OCI-LY7 (cell line): ENCODE measurements around the gene TSPAN17.

Experiments
- CTCF ChIP-seq: fragments of 200-600 bp; sonication (generic); conservative IDR thresholded peaks from 2 replicates; pipeline ENCODE4 v1.5.1; 2014; ENCODE audit warnings: mild to moderate bottlenecking, antibody characterized with exemption, low read length, moderate library complexity, mixed read lengths
- EZH2phosphoT487 ChIP-seq: fragments of 200-600 bp; sonication (generic); IDR thresholded peaks from 2 replicates; pipeline ENCODE4 v1.6.1; 2018; ENCODE audit warnings: low read depth, borderline replicate concordance, mild to moderate bottlenecking, mixed run types, antibody characterized with exemption, low read length, moderate library complexity, mixed read lengths

DNA sequence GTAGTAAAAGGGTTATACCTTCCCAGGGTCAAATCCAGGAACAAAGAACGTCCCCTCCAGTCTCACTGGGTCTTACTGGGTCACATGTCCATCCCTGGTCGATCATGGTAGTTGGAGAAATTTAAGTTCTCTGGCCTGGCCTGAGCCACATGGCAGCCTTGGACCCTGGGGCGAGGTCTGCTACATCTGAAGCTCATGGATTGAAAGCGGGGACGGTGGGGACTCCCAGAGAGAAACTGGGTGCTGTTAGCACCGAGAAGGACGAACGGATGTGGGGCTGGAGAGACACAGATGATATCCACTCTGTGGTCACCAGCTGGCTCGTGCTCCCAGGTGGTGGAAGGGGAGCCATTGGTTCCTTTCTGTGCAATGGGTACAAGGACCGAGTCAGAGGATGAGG, 46.9 kb downstream of the TSPAN17 start:
- TF ChIP-seq CTCF = no peak
- TF ChIP-seq EZH2phosphoT487 = no peak
